Upper lobe of left lung (tissue), 4 donors: ENCODE measurements around the gene GARNL3.

Source experiments
- EP300 ChIP-seq, 4 donors: sonication (generic); formaldehyde crosslinking; IDR thresholded peaks; one replicate each; pipeline ENCODE4 v1.5.1; 2017; ENCODE audit warnings: antibody characterized with exemption in 4 of 4, control low read depth in 2 of 4
- POLR2A ChIP-seq, 4 donors: fragments of 450-650 bp; IDR thresholded peaks; one replicate each; pipeline ENCODE4 v1.5.1; 2016 to 2017; ENCODE audit warnings: antibody characterized with exemption in 4 of 4, mild to moderate bottlenecking in 2 of 4
- POLR2AphosphoS5 ChIP-seq, 2 donors: sonication (generic); formaldehyde crosslinking; IDR thresholded peaks; one replicate each; pipeline ENCODE4 v1.5.1; 2017; ENCODE audit warnings: antibody characterized with exemption in 2 of 2
- TF ChIP-seq, protein P1 (sequence below), 6 experiments: fragments of 450-650 bp in 4 of 6; fragments of 200-600 bp in 2 of 6; sonication (generic) in 2 of 6; IDR thresholded peaks; one replicate each; pipeline ENCODE4 v1.5.1; 2016 to 2019; ENCODE audit warnings: antibody characterized with exemption in 6 of 6

DNA sequence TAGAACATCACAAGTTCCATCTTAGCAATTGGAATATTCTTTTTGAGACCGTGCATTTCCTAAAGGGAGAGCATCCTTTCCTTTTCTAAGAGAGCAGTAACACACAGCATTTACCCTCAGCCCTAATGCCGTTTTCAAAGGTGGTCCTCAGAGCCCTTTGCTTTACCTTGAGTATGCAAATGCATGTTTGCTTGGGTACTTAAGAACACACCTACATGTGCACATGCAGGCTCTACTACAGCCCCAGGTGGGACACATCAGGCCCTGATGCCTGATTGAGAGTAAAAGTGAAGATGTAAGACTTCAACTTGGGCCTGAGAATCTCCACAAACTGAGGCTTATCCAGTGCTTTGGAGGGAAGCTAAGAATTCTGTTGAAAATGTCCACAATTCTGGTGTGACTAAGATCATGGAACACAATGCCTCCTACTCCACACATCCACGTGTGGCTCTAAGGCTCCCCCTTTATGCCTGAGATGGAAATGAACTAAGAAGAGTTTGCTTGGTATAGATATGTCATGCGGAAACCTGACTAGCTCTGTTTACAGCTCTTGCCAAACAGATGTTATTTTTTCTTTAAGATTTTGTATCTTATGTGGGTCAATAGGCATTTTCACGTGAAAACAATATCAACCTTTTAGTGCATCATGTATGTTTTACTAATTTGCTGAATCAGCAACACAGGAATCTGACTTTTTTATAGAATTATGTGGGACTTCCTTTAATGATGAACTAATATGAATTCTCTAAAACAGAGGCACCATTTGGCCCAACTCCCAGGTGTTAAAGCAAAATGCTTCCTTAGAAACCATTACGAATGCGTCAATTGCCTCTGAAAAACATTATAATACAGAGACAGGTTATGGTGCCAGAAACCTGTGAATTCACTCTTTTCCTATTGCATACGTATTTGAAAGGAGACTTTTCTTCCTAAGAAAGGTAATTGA is 83.5 kb downstream of the GARNL3 start:
- TF ChIP-seq POLR2AphosphoS5 (IDR thresholded peaks at IDR 0.05) = no peak
- TF ChIP-seq, protein P1, sequence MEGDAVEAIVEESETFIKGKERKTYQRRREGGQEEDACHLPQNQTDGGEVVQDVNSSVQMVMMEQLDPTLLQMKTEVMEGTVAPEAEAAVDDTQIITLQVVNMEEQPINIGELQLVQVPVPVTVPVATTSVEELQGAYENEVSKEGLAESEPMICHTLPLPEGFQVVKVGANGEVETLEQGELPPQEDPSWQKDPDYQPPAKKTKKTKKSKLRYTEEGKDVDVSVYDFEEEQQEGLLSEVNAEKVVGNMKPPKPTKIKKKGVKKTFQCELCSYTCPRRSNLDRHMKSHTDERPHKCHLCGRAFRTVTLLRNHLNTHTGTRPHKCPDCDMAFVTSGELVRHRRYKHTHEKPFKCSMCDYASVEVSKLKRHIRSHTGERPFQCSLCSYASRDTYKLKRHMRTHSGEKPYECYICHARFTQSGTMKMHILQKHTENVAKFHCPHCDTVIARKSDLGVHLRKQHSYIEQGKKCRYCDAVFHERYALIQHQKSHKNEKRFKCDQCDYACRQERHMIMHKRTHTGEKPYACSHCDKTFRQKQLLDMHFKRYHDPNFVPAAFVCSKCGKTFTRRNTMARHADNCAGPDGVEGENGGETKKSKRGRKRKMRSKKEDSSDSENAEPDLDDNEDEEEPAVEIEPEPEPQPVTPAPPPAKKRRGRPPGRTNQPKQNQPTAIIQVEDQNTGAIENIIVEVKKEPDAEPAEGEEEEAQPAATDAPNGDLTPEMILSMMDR (IDR thresholded peaks at IDR 0.05) = peak in 4 of 6 experiments; percentile 22 to 55 (median 37)
- TF ChIP-seq POLR2A (IDR thresholded peaks at IDR 0.05) = no peak
- no peak for TF ChIP-seq EP300 (IDR thresholded peaks at IDR 0.05)
